ENCODE measurements around the gene CLEC4D. TPM values are rescaled to one million over a fixed set of nuclear protein-coding genes. Genes with fewer than 3 reads are reported as not detected.
"Not testable (repeated sequence)": the region's sequence is repeated elsewhere in the genome, so short reads cannot be mapped to it uniquely, and the experiment has no call there.

Gene CLEC4D
- polyA plus RNA-seq, 1 donor from 2014 or later = not detected

DNA sequence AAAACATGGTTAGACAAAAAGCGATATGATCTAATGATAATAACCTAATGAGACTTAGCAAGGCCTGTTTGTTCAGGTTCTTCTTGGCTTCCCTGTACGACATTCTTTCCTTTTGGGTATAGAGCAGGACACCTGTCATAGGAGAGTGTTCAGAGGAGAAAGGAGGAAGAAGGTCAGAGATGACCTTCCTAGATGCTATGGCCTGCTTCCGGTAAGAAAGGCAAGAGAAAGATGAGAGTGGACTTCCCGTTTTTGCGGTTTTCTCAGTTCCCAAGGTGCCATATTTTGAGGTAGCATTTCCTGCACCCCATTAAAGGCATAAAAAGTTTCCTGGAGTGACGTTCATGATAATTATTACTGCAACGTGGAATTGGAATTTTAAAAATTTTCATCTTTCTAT lies 18.7 kb downstream of the CLEC4D start:
- TF ChIP-seq SMC3 (conservative IDR thresholded peaks at IDR 0.05; ENCODE audit: poor library complexity) = no peak
- TF ChIP-seq, protein P1, sequence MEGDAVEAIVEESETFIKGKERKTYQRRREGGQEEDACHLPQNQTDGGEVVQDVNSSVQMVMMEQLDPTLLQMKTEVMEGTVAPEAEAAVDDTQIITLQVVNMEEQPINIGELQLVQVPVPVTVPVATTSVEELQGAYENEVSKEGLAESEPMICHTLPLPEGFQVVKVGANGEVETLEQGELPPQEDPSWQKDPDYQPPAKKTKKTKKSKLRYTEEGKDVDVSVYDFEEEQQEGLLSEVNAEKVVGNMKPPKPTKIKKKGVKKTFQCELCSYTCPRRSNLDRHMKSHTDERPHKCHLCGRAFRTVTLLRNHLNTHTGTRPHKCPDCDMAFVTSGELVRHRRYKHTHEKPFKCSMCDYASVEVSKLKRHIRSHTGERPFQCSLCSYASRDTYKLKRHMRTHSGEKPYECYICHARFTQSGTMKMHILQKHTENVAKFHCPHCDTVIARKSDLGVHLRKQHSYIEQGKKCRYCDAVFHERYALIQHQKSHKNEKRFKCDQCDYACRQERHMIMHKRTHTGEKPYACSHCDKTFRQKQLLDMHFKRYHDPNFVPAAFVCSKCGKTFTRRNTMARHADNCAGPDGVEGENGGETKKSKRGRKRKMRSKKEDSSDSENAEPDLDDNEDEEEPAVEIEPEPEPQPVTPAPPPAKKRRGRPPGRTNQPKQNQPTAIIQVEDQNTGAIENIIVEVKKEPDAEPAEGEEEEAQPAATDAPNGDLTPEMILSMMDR (IDR thresholded peaks at IDR 0.05; ENCODE audit: poor library complexity, severe bottlenecking) = no peak
- Histone ChIP-seq H3K9me3 (ENCODE audit: low read length) (no peaks in the 10 kb centered on the region), H3K9ac (ENCODE audit: low read length) (no peak overlapping the region), H3F3A (ENCODE audit: insufficient read depth, low read length, poor library complexity, severe bottlenecking) (no peaks in the 10 kb centered on the region), H3K36me3 (ENCODE audit: insufficient read depth, low read length) (no peaks in the 10 kb centered on the region), H3K27me3 (ENCODE audit: insufficient read depth, low read depth, low read length) (no peaks in the 10 kb centered on the region), H3K9me2 (ENCODE audit: insufficient read depth, low read length) (no peaks in the 10 kb centered on the region), H3K4me3 (ENCODE audit: low read length) (no peak overlapping the region), H3K4me2 (ENCODE audit: low read length) (no peak overlapping the region), H3K79me2 (replicated peaks; ENCODE audit: insufficient read depth, low read length) (no peaks in the 10 kb centered on the region), H3K27ac (ENCODE audit: low read length) (no peak overlapping the region), H4K20me1 (ENCODE audit: insufficient read depth) (no peaks in the 10 kb centered on the region), H2AFZ (ENCODE audit: low read depth, low read length) (no peak overlapping the region)

DNA sequence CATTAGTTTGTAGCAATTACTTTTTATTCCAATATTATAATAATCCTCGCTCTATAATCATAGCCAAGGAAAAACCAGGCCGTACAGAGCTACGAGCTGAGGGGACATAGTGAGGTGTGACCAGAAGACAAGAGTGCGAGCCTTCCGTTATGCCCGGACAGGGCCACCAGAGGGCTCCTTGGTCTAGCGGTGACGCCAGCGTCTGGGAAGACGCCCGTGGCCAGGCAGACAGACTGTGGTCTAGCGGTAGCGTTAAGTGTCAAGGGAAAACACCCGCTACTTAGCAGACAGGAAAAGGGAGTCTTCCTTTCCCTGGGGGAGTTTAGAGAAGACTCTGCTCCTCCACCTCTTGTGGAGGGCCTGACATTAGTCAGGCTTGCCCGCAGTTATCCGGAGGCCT lies 24.5 kb downstream of the CLEC4D start:
- H3K79me2 ChIP-seq (replicated peaks; ENCODE audit: insufficient read depth, low read length); H3K27ac ChIP-seq (ENCODE audit: low read length); H4K20me1 ChIP-seq (ENCODE audit: insufficient read depth); H3K4me3 ChIP-seq (ENCODE audit: low read length); H2AFZ ChIP-seq (ENCODE audit: low read depth, low read length); H3K9me2 ChIP-seq (ENCODE audit: insufficient read depth, low read length); H3K36me3 ChIP-seq (ENCODE audit: insufficient read depth, low read length); H3K9ac ChIP-seq (ENCODE audit: low read length); H3F3A ChIP-seq (ENCODE audit: insufficient read depth, low read length, poor library complexity, severe bottlenecking); H3K9me3 ChIP-seq (ENCODE audit: low read length); H3K4me2 ChIP-seq (ENCODE audit: low read length); H3K27me3 ChIP-seq (ENCODE audit: insufficient read depth, low read depth, low read length): not testable (repeated sequence)

DNA sequence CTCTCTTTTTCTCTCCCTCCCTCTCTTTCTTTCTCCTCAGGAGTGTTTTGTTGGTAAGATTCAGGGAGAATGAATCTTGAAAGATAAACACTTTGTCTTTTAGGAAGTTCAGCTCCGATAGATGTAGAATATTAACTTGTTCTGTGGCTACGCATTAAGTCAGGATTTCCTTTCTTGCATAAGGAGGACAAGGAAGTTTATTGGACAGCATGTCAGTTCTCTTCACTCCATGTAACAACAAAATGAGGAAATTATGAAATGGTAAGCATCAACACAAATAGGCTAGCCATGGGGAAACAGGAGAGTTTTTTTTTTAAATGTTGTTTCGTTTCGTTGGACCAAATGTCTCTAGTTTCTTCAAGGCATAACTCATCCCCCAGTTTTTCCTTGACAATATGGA lies 27.5 kb downstream of the CLEC4D start, which contains the start of gene CLEC4E:
CLEC4E (minus strand) TSS at position 75 of the 400 bp plus-strand sequence. CDS start 108 bp downstream, outside the sequence.
- not testable (repeated sequence) for H2AFZ ChIP-seq (ENCODE audit: low read depth, low read length); H3K4me2 ChIP-seq (ENCODE audit: low read length); H4K20me1 ChIP-seq (ENCODE audit: insufficient read depth); H3K4me3 ChIP-seq (ENCODE audit: low read length); H3K27me3 ChIP-seq (ENCODE audit: insufficient read depth, low read depth, low read length); H3K36me3 ChIP-seq (ENCODE audit: insufficient read depth, low read length); H3K9me2 ChIP-seq (ENCODE audit: insufficient read depth, low read length); H3K9ac ChIP-seq (ENCODE audit: low read length); H3K9me3 ChIP-seq (ENCODE audit: low read length); H3K79me2 ChIP-seq (replicated peaks; ENCODE audit: insufficient read depth, low read length); H3F3A ChIP-seq (ENCODE audit: insufficient read depth, low read length, poor library complexity, severe bottlenecking); H3K27ac ChIP-seq (ENCODE audit: low read length)

DNA sequence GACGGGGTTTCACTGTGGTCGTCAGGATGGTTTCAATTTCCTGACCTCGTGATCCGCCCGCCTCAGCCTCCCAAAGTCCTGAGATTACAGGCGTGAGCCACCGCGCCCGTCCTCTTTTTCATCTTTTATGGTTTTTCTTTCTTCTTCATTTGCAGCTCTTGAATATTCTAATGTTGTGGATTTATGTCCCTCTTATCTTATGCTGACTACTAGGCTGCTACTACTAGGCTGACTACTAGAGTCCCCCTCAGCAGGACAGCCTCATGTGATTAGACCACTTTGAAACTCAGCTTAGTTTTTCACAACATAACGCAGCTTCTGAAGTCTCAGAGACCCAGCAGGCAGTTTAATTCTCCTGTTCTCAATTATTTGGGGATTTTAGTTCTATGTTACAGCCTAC lies 28.3 kb downstream of the CLEC4D start:
- Histone ChIP-seq H3K9me3 (ENCODE audit: low read length) (no peaks in the 10 kb centered on the region), H4K20me1 (ENCODE audit: insufficient read depth) (no peaks in the 10 kb centered on the region)
- TF ChIP-seq, protein P2, sequence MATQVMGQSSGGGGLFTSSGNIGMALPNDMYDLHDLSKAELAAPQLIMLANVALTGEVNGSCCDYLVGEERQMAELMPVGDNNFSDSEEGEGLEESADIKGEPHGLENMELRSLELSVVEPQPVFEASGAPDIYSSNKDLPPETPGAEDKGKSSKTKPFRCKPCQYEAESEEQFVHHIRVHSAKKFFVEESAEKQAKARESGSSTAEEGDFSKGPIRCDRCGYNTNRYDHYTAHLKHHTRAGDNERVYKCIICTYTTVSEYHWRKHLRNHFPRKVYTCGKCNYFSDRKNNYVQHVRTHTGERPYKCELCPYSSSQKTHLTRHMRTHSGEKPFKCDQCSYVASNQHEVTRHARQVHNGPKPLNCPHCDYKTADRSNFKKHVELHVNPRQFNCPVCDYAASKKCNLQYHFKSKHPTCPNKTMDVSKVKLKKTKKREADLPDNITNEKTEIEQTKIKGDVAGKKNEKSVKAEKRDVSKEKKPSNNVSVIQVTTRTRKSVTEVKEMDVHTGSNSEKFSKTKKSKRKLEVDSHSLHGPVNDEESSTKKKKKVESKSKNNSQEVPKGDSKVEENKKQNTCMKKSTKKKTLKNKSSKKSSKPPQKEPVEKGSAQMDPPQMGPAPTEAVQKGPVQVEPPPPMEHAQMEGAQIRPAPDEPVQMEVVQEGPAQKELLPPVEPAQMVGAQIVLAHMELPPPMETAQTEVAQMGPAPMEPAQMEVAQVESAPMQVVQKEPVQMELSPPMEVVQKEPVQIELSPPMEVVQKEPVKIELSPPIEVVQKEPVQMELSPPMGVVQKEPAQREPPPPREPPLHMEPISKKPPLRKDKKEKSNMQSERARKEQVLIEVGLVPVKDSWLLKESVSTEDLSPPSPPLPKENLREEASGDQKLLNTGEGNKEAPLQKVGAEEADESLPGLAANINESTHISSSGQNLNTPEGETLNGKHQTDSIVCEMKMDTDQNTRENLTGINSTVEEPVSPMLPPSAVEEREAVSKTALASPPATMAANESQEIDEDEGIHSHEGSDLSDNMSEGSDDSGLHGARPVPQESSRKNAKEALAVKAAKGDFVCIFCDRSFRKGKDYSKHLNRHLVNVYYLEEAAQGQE (IDR thresholded peaks at IDR 0.05; ENCODE audit: borderline replicate concordance) = no peak
- TF ChIP-seq EP300 (conservative IDR thresholded peaks at IDR 0.05; ENCODE audit: poor library complexity, severe bottlenecking) (no peak), EZH2 (IDR thresholded peaks at IDR 0.05; ENCODE audit: borderline replicate concordance, insufficient read depth, low read length, poor library complexity, severe bottlenecking) (no peak), RAD21 (conservative IDR thresholded peaks at IDR 0.05) (no peak), POLR2AphosphoS5 (IDR thresholded peaks at IDR 0.05) (no peak), TAF1 (IDR thresholded peaks at IDR 0.05; ENCODE audit: low read depth) (no peak), MXI1 (conservative IDR thresholded peaks at IDR 0.05; ENCODE audit: poor library complexity, severe bottlenecking) (no peak), SMC3 (conservative IDR thresholded peaks at IDR 0.05; ENCODE audit: poor library complexity) (no peak)
- TF ChIP-seq, protein P1 (IDR thresholded peaks at IDR 0.05; ENCODE audit: poor library complexity, severe bottlenecking) = no peak

More for the DNA sequence above, 28.3 kb downstream of the CLEC4D start:
- Histone ChIP-seq H3F3A (ENCODE audit: insufficient read depth, low read length, poor library complexity, severe bottlenecking) (no peaks in the 10 kb centered on the region), H3K4me3 (ENCODE audit: low read length) (no peak overlapping the region), H3K36me3 (ENCODE audit: insufficient read depth, low read length) (no peaks in the 10 kb centered on the region), H3K9me2 (ENCODE audit: insufficient read depth, low read length) (no peaks in the 10 kb centered on the region), H2AFZ (ENCODE audit: low read depth, low read length) (no peak overlapping the region), H3K4me2 (ENCODE audit: low read length) (no peak overlapping the region), H3K79me2 (replicated peaks; ENCODE audit: insufficient read depth, low read length) (no peaks in the 10 kb centered on the region), H3K27ac (ENCODE audit: low read length) (no peak overlapping the region), H3K9ac (ENCODE audit: low read length) (no peak overlapping the region), H3K27me3 (ENCODE audit: insufficient read depth, low read depth, low read length) (no peaks in the 10 kb centered on the region)
